Measurements from ENCODE around the gene MCM3AP. TPM values are rescaled to one million over a fixed set of nuclear protein-coding genes. Genes with fewer than 3 reads are reported as not detected.

Gene MCM3AP
- polyA plus RNA-seq, 4 donors: 65.3 to 106 (median 73.4) TPM

- no peak for DNase-seq (ENCODE audit: low read depth in 4 of 4, low spot score in 3 of 4)
Observed at GRCh38 chr21:46189959-46190490, 95.4 kb downstream of the MCM3AP start.

GRCh38 chr21:46189213-46189958 is 96.0 kb downstream of the MCM3AP start:
- DNase-seq (ENCODE audit: low read depth in 4 of 4, low spot score in 3 of 4): no peak

- no peak for DNase-seq (ENCODE audit: low read depth in 4 of 4, low spot score in 3 of 4)
Observed at GRCh38 chr21:46188226-46189212, 96.9 kb downstream of the MCM3AP start.

GRCh38 chr21:46187814-46188213 is 97.6 kb downstream of the MCM3AP start:
- DNase-seq (ENCODE audit: low read depth in 4 of 4, low spot score in 3 of 4): no peak

- DNase-seq (ENCODE audit: low read depth in 4 of 4, low spot score in 3 of 4): no peak
Observed at GRCh38 chr21:46187261-46187660, 98.2 kb downstream of the MCM3AP start.

GRCh38 chr21:46185716-46186115 is 99.7 kb downstream of the MCM3AP start:
- no peak for DNase-seq (ENCODE audit: low read depth in 4 of 4, low spot score in 3 of 4)

Other genes starting within 250 kb of the MCM3AP start
- gene COL6A2, start 187.5 kb downstream of the MCM3AP start, polyA plus RNA-seq (ENCODE audit: insufficient read length in 4 of 4): 1,000 to 10,000 TPM in 1 of 4 donors, 100 to 1,000 TPM in 3; 205 to 1,137 (median 238) TPM
- gene FTCD, start 130.0 kb downstream of the MCM3AP start, polyA plus RNA-seq (ENCODE audit: insufficient read length in 4 of 4): 10 to 100 TPM in 3 of 4 donors, 1 to 10 TPM in 1; 2.9 to 46.9 (median 21.8) TPM
- gene SPATC1L, start 101.2 kb downstream of the MCM3AP start, polyA plus RNA-seq (ENCODE audit: insufficient read length in 4 of 4): 10 to 100 TPM in 3 of 4 donors, 1 to 10 TPM in 1; 5.9 to 15.6 (median 12.5) TPM
- 10 to 100 TPM; 25.9 to 54.0 (median 32.2) TPM for gene LSS, start 56.8 kb downstream of the MCM3AP start, polyA plus RNA-seq (ENCODE audit: insufficient read length in 4 of 4)
- gene YBEY, start 731 bp upstream of the MCM3AP start, polyA plus RNA-seq (ENCODE audit: insufficient read length in 4 of 4): 10 to 100 TPM; 18.0 to 23.6 (median 21.4) TPM
- gene C21orf58, start 38.3 kb upstream of the MCM3AP start, polyA plus RNA-seq (ENCODE audit: insufficient read length in 4 of 4): 10 to 100 TPM in 2 of 4 donors, 1 to 10 TPM in 2; 7.8 to 23.4 (median 10.0) TPM
- gene PCNT, start 38.5 kb upstream of the MCM3AP start, polyA plus RNA-seq (ENCODE audit: insufficient read length in 4 of 4): 10 to 100 TPM; 25.5 to 43.2 (median 33.0) TPM
- gene DIP2A, start 173.3 kb upstream of the MCM3AP start, polyA plus RNA-seq (ENCODE audit: insufficient read length in 4 of 4): 10 to 100 TPM; 24.3 to 49.8 (median 33.6) TPM